Epithelial cell of esophagus (primary cell): ENCODE results near the gene FHOD3.
A peak's percentile ranks its signal among the peaks of the same experiment; 100 is the strongest.
"Not testable (repeated sequence)": the region's sequence is repeated elsewhere in the genome, so short reads cannot be mapped to it uniquely, and the experiment has no call there.

Experiments
- DNase-seq: peaks from one replicate; pipeline ENCODE4 v3.0.0; 2010; ENCODE audit warnings: low read depth
- H3K4me3 ChIP-seq: 2 replicates; pipeline ENCODE4 v1.5.1; 2011; ENCODE audit warnings: mild to moderate bottlenecking, low read length, control low read depth
- TF ChIP-seq, protein P1 (sequence below): IDR thresholded peaks from 2 replicates; pipeline ENCODE4 v1.5.1; 2011; ENCODE audit warnings: low read depth, mild to moderate bottlenecking, low read length, control low read depth, inconsistent platforms; ENCODE audit not compliant: insufficient read depth; ENCODE audit errors: missing control alignments

FHOD3 gene

GRCh38 chr18:36460854-36461253 is 163.3 kb downstream of the FHOD3 start:
- TF ChIP-seq, protein P1, sequence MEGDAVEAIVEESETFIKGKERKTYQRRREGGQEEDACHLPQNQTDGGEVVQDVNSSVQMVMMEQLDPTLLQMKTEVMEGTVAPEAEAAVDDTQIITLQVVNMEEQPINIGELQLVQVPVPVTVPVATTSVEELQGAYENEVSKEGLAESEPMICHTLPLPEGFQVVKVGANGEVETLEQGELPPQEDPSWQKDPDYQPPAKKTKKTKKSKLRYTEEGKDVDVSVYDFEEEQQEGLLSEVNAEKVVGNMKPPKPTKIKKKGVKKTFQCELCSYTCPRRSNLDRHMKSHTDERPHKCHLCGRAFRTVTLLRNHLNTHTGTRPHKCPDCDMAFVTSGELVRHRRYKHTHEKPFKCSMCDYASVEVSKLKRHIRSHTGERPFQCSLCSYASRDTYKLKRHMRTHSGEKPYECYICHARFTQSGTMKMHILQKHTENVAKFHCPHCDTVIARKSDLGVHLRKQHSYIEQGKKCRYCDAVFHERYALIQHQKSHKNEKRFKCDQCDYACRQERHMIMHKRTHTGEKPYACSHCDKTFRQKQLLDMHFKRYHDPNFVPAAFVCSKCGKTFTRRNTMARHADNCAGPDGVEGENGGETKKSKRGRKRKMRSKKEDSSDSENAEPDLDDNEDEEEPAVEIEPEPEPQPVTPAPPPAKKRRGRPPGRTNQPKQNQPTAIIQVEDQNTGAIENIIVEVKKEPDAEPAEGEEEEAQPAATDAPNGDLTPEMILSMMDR, result no peak
- no peak overlapping the region for H3K4me3 ChIP-seq
- DNase-seq, result no peak

DNA sequence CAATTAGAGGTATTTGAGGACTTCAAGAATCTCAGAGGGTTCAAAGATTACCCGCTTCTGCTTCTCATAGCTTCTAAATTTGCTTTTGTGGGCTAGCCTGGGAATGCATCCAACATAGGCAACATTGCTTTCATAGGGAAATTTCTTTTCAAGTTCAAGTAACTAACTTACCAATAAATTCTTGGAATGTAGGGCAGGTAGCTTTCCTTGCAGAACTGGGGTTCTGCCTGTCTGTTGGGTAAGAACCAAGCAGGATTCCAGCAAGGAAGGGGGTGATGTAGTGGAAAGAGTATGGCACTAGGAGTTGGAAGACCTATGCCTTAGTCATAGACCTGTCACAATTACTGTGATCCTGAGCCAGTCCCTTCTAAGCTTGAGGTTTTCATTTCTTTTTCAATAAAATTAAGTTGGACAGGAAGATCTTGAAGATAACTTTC is 164.1 kb downstream of the FHOD3 start:
- TF ChIP-seq, protein P1, result no peak
- no peak overlapping the region for H3K4me3 ChIP-seq
- peak; percentile 29 for DNase-seq

DNA sequence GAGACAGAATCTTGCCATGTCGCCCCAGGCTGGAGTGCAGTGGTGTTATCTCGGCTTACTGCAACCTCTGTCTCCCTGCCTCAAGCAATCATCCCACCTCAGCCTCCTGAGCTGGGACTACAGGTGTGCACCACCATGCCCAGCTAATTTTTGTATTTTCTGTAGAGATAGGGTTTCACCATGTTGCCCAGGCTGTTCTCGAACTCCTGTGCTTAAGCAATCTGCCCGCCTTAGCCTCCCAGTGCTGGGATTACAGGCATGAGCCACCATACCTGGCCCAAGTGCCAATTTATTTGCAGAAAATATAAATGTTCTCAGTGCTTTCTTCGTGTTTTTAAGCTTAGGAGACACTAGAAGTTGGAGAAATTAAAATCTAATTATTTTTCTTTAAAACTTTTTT is 166.0 kb downstream of the FHOD3 start:
- DNase-seq, H3K4me3 ChIP-seq: not testable (repeated sequence)

- DNase-seq, result no peak
- TF ChIP-seq, protein P1, result no peak
Observed at GRCh38 chr18:36464126-36464651, 166.7 kb downstream of the FHOD3 start.

DNA sequence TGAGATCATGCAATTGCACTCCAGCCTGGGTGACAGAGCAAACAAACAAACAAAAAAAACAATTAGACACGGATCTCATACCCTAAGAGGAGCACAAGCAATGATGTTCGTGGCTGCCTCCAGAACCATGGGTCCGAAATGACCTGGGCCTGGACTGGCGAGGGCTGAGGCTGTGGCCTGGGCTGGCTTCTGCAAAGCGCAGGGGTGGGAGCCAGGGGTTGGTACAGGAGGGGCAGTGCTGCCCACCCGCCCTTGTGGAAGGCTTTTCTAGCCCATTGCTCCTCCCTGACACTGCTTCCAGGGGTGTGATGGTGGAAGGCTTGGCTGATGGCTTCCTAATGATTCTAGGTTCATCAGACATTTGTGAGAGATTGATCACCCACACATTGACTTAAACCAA is 167.8 kb downstream of the FHOD3 start:
- TF ChIP-seq, protein P1, result no peak
- no peak overlapping the region for H3K4me3 ChIP-seq
- no peak for DNase-seq

More at GRCh38 chr18:36464126-36464651, 166.7 kb downstream of the FHOD3 start:
- no peak overlapping the region for H3K4me3 ChIP-seq

- DNase-seq, result no peak
- H3K4me3 ChIP-seq, result no peak overlapping the region
Observed at GRCh38 chr18:36465970-36466369, 168.5 kb downstream of the FHOD3 start.

GRCh38 chr18:36467614-36468013 is 170.1 kb downstream of the FHOD3 start:
- H3K4me3 ChIP-seq, result no peak overlapping the region
- TF ChIP-seq, protein P1, result no peak
- DNase-seq, result no peak

More at GRCh38 chr18:36465970-36466369, 168.5 kb downstream of the FHOD3 start:
- TF ChIP-seq, protein P1, result no peak
